Left renal cortex interstitium (tissue), 4 donors: ENCODE measurements around the gene IFIH1. TPM values are rescaled to one million over a fixed set of nuclear protein-coding genes. Genes with fewer than 3 reads are reported as not detected.

ENCODE experiments used
- DNase-seq, 4 donors: peaks; one replicate each; pipeline ENCODE4 v3.0.0-alpha.2; 2013; ENCODE audit warnings: low read depth in 4 of 4, low spot score in 2 of 4, missing footprints in 1 of 4
- polyA plus RNA-seq, 4 donors: library from polyadenylated mRNA; unstranded; fragments of 120-200 nt; gene quantifications; one replicate each; pipeline ENCODE4 v1.2.1, GENCODE V29; 2013; ENCODE audit not compliant: insufficient read length in 4 of 4

IFIH1 gene
- polyA plus RNA-seq, 4 donors: 5.9 to 9.2 (median 6.3) TPM

- DNase-seq: no peak
These were observed 98.1 kb downstream of the IFIH1 start for GRCh38 chr2:162220368-162220767.

- no peak for DNase-seq
These were observed 99.1 kb downstream of the IFIH1 start for GRCh38 chr2:162219426-162219825.

- DNase-seq: no peak
These were observed 100.9 kb downstream of the IFIH1 start for GRCh38 chr2:162217598-162217997.

Other genes starting within 250 kb of the IFIH1 start
- gene DPP4, start 244.5 kb downstream of the IFIH1 start, polyA plus RNA-seq: 100 to 1,000 TPM; 109 to 130 (median 113) TPM
- gene GCG, start 166.4 kb downstream of the IFIH1 start, polyA plus RNA-seq: not detected
- gene FAP, start 75.2 kb downstream of the IFIH1 start, polyA plus RNA-seq: 10 to 100 TPM; 11.1 to 19.3 (median 12.3) TPM
- 10 to 100 TPM; 32.6 to 38.3 (median 34.4) TPM for gene GCA, start 25.4 kb upstream of the IFIH1 start, polyA plus RNA-seq